ELR (cell line): ENCODE results near the gene PRPF31.
A peak's percentile ranks its signal among the peaks of the same experiment; 100 is the strongest.

ENCODE experiments used
- DNase-seq: peaks from one replicate; pipeline ENCODE4 v3.0.0-alpha.2; 2015; ENCODE audit warnings: low read depth

The PRPF31 gene

DNA sequence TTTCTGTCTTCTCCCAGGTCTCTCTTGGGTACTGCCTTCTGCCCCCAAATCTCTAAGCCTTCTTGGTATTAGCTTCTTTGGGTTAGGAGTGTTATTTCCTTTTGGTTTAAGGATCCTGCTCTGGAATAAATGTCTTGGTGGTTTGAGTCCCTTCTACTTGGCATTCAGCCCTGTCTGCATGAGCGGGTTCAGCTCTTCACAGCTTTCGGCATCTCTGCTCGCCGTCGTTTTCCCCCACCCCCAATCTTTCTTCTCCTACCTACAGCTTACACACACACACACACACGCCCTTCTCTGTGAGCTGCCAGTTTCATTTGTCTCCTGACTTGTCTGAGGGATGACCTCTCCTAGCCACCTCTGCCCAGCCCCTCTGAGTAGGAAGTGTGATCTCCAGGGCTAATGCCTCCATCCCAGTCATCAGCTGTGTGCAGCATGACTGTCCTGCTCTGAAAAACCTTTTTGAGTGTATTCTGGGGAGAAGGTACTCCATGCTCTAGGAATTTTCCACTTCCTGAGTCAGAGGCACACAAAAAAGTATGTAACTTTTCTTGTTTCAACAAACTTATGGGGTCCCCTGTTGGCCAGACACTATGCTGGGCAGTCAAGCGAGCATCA lies 26.7 kb downstream of the PRPF31 start:
- no peak for DNase-seq

DNA sequence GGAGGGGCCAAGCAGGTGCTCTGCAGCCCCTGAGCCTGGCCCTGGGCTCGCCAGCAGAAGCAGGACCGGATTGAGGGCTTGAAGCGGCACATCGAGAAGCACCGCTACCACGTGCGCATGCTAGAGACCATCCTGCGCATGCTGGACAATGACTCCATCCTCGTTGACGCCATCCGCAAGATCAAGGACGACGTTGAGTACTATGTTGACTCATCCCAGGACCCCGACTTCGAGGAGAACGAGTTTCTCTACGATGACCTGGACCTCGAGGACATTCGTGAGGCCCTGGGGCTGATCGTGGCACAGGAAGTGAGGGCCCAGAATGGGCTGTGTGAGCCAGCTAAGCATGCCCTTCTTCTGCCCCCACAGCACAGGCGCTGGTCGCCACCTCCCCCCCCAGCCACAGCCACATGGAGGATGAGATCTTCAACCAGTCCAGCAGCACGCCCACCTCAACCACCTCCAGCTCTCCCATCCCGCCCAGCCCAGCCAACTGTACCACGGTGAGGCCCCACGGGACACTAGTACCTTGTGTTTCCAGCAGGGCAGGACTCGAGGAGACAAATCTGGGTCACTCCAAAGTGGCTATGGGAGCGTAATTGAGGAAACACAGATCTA lies 30.1 kb downstream of the PRPF31 start:
- DNase-seq, result no peak

DNA sequence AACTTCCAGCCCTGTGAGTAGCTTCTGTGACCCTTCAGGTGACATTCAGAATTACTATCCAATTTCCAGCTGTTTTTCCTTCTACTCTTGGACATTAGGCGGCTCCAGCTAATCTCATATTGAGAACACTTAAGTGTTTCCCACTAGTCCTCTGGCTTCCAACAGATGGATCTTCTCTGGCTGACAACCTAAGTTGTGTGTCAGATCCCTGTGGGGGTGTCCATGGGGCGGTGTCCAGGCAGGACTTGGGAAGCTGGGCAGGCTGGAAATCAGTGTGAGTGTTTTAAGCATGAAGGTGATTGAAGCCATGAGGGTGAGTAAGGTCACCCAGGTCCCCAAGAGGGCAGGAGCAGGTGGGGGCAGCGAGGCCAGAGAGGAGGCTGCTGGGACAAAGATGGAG lies 32.1 kb downstream of the PRPF31 start:
- DNase-seq, result no peak

DNA sequence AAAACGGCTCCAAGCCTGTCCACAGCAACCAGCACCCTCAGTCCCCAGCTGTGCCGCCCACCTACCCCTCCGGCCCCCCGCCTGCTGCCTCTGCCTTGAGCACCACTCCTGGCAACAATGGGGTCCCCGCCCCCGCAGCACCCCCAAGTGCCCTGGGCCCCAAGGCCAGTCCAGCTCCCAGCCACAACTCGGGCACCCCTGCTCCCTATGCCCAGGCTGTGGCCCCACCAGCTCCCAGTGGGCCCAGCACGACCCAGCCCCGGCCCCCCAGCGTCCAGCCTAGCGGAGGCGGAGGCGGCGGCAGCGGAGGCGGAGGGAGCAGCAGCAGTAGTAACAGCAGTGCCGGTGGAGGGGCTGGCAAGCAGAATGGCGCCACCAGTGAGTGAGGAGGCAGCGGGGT lies 32.6 kb downstream of the PRPF31 start:
- no peak for DNase-seq

DNA sequence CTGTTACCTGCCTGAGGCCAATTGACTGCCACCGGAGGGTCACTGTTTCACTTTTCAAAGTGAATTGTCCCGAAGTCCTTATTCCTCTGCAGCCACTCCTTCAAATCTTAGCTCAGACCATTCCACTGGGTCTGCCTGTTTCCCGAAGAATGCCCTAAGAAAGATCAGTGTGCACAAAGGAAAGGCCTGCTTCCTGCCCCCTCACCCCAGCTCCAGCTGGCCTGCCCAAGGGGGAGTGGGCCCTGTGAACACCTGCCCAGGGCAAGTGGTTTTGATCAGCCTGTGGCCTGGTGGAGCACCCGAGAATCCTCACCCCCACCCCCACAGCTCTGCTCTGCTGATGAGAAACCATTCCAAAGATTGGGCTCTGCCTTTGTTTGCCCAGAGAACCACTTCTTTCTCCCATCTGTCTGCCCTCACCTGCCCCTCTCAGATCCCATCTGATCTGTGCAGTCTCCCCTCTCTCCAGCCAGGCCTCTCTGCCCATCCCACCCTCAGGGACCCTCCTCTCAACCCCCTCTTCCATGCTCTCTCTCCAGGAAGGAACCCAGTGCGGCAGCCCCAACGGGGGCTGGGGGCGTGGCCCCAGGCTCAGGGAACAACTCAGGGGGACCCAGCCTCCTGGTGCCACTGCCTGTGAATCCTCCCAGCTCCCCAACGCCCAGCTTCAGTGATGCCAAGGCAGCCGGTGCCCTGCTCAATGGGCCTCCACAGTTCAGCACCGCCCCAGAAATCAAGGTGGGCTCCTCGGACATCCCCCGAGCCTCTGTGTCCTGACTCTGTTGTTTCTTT lies 33.7 kb downstream of the PRPF31 start:
- DNase-seq, result no peak

DNA sequence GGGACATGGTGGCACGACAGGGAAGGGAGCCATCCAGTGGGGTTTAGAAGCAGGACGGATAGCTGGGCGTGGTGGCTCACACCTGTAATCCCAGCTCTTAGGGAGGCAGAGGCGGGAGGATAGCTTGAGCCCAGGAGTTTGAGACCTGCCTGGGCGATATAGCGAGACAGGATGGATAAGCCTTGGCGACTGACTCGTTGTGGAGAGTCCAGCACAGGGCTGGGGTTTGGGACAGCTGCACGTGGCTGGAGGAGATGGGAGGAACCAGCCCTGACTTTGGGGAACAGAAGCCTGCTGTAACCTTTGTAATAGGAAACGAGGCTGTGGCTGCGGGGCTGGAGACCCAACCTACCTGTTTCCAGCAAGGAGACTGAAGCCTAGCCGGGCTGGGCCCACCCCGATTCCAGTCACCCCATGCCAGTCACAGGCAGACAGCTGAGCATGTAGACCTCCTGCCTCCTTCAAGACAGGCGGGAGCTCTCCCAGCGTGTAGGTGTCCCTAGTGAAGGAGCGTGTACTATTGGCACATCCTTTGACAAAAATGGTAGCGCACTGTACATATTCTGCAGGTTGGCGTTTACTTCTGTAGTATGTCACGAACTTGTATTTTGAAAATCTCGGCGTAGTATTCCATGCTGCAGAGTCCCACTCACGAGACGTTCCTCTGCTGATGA lies 35.9 kb downstream of the PRPF31 start:
- DNase-seq, result no peak

DNA sequence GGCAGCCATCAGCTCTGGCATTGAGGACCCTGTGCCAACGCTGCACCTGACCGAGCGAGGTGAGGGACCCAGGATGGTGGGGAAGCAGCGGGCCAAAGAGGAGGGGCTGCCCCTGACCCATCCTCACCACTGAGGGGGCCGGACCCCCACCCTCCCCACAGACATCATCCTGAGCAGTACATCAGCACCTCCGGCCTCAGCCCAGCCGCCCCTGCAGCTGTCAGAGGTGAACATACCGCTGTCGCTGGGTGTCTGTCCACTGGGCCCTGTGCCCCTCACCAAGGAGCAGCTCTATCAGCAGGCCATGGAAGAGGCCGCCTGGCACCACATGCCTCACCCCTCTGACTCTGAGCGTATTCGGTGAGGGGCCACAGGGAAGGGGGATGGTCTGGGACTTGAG lies 36.7 kb downstream of the PRPF31 start:
- DNase-seq, result no peak

DNA sequence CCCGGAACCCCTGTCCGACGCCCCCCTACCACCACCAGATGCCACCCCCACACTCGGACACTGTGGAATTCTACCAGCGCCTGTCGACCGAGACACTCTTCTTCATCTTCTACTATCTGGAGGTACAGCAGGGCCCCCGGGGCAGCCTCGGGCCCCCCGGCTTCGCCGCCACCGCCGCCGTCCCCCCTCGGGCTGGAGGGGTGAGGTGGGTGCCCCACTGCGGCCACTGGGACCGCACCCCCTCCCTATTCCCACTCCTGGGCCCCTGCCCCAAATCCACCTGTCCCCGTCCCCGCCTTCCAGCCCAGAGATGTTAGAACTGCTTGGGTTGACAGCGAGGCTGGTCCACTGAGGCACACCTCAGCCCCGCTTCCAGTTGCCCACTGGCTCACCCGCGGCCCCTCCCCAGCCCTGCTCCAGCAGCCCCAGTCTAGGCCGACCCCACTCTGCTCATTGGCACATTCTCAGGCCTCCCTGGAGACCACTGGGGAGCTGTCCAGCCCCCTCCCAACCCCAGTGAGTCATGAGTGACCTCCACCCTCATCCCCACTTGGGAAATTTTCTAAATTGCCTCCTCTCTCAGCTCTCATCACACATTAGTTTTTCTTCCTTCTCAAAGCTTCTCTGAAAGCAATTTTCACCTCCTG lies 37.4 kb downstream of the PRPF31 start:
- no peak for DNase-seq

DNA sequence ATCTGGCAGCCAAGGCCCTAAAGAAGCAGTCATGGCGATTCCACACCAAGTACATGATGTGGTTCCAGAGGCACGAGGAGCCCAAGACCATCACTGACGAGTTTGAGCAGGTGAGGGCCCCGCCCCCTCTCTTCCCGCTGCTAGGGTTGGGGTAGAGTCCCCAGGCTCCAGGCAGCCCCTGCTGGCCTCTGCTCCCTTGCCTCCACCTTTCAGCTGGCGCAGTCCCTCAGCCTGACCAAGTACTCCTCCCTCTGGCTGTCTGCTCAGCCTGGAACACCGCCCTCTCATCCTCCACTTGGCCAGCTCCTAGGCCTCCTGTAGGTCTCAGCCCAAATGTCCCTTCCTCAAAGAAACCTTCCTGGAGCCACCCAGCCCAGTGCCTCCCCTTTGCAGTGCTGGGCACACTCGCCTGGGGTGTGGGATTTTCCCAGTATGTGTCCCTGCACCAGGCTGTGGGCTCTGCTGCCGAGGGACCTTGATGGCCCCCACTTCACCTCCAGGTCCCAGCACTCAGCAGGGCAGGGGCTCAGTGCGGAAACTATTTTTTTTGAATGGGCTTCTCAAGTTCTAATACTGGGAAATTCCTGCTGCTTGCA lies 38.3 kb downstream of the PRPF31 start:
- no peak for DNase-seq

DNA sequence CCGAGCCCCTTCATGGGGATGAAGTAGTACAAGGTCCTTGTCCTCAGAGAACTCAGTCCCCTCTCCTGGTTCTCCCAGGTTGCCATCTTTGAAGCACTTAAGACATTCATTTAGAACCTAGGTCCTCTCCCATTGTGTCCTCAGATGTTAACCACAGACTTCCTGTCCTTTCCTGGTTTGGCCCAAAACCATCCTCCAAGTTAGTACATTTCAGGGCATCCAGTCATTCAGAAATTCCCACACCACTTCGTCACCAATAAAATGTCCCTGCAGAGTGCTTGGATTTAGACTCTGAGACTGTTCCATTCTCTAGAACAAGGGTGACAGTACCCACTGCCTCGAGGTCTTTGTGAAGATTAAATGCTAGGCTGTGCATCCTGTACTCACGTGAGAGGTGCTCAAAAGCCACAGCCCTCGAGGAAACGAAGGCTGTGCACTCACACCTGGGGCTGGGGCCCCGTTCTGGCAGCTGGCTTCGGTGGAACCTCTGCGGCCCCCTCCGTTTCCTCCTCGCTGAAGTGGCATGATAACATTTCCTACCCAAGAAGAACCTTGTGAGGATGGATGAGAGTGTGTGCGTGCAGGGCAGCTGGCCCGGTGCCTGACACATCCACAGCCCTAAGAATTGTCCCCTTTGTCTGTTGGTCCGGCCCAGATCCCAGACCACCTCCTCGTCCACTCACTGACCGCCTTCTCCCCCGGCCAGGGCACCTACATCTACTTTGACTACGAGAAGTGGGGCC lies 39.2 kb downstream of the PRPF31 start:
- peak; percentile 72 for DNase-seq

DNA sequence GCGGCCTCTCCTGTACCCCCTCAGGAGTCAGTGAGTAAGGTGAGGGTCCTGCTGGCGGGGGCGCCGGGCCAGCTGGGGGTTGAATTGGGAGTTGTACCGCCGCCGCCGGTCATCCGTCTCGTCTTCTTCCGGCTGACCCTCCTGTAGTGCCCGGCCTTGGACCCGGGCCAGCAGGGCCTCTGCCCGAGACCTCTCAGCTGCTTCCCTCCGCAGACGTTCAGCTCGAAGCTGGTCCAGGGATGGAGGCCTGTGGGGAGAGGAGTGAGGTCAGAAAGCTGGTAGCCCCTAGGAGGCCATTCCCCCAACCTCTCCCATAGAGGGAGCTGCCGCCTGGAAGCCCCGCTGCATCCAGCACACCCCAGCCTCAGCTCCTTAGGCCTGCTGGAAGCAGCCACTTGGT lies 40.1 kb downstream of the PRPF31 start:
- no peak for DNase-seq

DNA sequence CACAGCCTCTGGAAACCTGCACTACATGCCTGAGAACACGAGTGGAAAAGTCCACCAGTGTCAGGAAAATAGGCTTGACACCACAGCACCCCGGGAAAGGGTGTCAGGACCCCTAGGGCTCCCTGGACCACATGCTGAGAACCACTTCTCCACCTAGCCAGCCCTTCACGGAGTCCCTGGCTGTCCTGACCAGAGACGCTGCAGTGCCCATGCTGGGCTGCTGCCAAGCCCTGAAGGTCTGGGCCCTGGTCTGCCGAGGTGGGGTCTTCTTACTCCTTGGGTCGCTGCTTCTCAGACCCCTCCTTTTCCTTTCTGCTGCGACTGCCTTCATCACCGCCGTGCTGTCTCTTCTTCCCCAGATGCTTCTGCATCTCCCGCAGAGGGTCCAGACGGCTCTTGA lies 40.9 kb downstream of the PRPF31 start:
- no peak for DNase-seq

DNA sequence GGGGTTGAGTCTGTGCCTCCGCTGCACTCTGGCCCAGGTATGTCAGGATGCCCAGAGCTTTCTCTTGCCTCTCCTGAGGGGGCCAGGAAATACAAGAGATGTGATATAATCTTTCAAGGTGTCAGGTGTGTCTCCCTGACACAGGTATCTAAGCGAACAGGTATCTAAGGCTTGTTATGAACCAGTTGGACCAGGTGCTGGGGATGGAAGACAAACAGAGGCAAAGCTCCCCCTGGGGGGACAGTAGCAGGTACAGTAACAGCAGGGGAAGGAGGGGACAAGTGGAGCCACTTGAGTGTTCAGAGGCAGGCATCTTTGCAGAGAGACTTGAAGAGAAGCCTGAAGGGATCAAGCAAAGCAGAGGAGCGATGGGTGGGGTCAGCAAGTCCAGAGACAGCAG lies 41.4 kb downstream of the PRPF31 start:
- no peak for DNase-seq

DNA sequence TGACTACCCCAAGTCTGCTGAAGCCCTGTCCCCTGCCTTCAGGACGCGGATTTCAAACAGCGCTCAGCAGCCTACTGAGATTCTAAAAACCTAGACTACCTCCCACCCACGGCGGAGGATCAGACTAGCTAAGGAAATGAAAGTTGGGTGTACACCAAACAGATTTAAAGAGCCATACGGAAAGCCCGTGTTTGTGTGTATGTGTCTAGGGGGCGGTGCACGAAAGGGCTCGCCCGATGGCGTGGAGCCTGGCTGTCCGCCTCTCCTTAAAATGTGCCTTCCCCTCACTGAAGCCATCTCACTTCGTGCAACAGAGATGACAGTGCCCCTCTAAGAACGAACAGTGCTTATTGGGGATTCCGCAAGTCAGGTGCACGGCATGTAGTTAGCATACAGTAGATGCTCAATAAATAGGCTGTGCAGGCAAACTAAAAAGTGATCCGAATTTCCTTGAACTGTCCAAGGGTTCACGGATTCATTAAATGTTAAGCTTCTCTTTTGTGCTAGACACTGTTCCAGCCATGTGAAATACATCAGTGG lies 43.3 kb downstream of the PRPF31 start:
- peak; percentile 36 for DNase-seq

DNA sequence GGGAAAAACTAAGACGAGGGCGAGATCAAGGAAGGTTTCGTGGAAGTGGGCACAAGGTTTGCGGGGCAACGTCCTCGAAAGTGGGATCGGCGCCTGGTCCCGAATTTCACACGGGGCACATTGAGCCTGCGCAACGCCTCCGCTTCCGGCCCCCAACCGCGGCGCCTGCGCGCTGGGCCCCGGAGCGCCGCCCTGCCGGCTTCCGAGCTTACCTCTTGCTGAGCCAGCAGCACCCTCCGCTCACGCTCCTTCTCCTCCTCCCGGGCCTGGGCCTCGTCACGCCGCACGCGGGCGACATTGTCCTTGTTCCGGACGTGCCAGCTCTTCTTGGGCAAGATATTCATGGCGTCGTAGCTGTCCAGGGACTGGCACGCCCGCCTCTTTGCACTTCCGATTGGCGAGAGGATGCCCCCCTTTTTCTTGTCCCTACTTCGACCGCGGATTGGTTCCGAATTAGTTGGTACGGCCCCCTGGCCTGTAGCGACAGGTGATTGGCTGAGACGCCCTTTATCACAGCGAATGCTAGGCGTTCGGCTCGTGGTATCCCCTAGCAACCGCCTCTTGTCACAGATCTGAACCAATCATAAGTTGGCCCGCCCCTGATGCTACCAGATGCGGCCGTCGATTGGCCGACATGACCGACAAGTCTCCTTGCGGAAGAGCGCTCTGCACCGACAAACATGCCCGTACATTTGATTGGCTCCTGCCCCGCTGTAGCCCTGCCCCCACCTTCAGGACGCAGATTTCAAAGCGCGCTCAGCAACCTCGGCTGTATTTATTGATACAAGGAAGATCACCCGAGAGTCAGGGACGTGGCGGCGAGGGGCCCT lies 44.0 kb downstream of the PRPF31 start, which contains the start of gene LENG1:
LENG1 (minus strand) TSS at position 370 of the 830 bp plus-strand sequence; CDS start at position 344, 26 bp downstream.
- peak; percentile 100 for DNase-seq

DNA sequence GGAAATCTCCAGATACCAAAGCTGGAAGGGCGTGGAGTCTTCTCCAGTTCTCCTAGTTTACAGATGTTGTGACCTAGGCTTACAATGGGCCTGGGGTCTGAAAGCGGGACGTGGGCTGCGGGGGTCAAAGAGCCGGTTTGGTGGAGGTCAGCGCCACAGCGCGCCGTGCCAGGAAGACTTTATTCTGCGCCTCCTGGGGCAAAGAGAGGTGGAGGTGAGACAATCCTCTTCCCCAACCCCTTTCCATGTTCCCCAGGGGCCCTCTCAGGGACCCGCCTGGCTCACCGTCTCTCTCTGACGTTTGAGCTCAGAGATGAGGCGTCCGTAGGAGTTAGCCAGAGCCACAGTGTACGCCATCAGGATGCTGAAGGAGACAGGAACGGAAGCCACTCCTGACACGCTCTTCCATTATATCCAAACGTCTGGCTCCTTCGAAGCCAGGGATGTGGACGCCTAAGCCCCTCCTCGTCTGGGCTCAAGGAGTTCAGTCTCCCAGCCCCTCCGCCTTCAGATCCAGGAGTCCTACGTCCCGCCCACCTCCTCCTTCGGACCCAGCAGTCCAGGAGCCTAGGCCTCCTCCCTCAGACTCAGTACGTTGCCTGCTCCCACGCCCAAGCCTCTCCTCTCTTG lies 44.7 kb downstream of the PRPF31 start:
- DNase-seq, result peak; percentile 53

DNA sequence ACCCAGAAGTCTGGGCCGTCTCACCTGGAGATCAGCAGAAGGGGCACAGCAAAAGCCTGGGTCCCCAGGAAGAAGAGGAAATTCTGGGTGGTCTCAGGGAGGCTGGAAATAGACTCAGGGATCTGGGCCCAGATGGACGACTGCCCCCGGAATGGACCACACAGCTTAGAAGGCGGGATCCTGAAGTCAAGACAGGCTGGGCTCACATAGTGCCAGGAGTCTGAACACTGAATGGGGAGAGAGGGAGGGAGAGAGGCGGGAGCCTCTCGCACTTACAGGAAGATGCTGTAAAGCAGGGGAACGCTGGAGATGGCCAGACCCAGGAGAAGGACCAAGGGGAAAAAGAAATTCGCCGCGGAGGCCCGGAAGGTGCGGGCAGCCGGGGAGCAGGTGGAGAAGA lies 45.3 kb downstream of the PRPF31 start:
- DNase-seq, result no peak

DNA sequence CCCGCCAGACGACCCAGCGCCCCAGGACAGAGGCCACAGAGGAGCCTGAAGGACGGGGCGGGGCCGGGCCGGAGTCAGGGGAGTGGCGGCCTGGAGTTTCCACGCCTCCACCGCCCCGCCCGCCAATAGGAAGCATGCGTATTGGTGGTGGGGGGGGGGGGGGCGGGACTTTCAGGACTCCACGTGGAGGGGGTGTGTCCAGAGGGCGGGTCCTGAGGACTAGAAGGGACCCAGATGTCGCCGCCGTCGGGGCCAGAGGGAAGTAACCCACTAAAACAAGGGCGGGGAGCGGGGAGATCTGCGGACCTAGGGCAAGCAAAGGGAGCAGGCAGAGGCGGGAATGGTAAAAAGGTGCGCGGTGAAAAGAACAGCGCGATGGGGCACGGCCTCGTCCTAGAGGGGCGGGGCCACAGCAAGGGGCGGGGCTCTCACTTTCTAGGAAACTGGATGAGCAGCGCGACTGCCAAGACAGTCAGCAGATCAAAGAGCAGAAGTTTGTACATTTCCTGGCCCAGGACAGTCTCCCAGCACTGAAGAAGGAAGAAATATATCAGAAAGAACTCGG lies 46.8 kb downstream of the PRPF31 start:
- peak; percentile 59 for DNase-seq

DNA sequence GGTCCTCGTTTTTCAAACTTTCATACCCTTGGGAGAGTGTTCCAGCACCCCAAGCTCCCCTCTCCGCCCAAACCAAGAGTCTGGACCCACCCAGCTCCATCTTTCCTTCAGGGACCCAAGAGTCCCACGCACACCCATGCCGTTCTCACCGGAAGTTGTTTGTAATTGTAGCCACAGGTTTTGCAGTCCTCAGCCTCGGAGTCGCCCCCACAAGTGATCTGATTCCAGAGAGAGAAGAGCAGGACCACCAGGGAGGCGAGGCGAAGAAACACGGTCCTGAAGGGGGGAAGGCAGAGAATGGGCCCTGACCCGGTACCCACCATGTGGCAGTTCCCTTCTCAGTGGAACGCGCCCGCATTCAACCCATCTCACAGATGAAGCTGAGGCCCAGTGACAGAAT lies 47.3 kb downstream of the PRPF31 start:
- no peak for DNase-seq
